HG03103 (cell line): ENCODE measurements around the gene GFRA3.
A peak's percentile ranks its signal among the peaks of the same experiment; 100 is the strongest.
"Not testable (repeated sequence)": the region's sequence is repeated elsewhere in the genome, so short reads cannot be mapped to it uniquely, and the experiment has no call there.

Experiments
- ATAC-seq: cut with Tn5 transposase; IDR thresholded peaks from one replicate; pipeline ENCODE4 v1.9.1; 2021; ENCODE audit warnings: low read depth; ENCODE audit not compliant: unreplicated experiment

The GFRA3 gene

GRCh38 chr5:138252944-138253343, 21.5 kb downstream of the GFRA3 start:
- ATAC-seq: no peak

- ATAC-seq: not testable (repeated sequence)
Observed at GRCh38 chr5:138247800-138248199, 26.6 kb downstream of the GFRA3 start.

GRCh38 chr5:138246822-138247221, 27.6 kb downstream of the GFRA3 start:
- no peak for ATAC-seq

- ATAC-seq: no peak
Observed at GRCh38 chr5:138246334-138246733, 28.1 kb downstream of the GFRA3 start.

- ATAC-seq: no peak
Observed at GRCh38 chr5:138245717-138246116, 28.7 kb downstream of the GFRA3 start.

- no peak for ATAC-seq
Observed at GRCh38 chr5:138243794-138244193, 30.6 kb downstream of the GFRA3 start.

GRCh38 chr5:138241688-138242571, 32.5 kb downstream of the GFRA3 start:
- ATAC-seq: no peak

- no peak for ATAC-seq
Observed at GRCh38 chr5:138240650-138241385, 33.6 kb downstream of the GFRA3 start.

- no peak for ATAC-seq
Observed at GRCh38 chr5:138238034-138238433, 36.4 kb downstream of the GFRA3 start.

GRCh38 chr5:138234651-138235050, 39.8 kb downstream of the GFRA3 start:
- no peak for ATAC-seq

- ATAC-seq: no peak
Observed at GRCh38 chr5:138233280-138233679, 41.1 kb downstream of the GFRA3 start.

- no peak for ATAC-seq
Observed at GRCh38 chr5:138230981-138231589, 43.3 kb downstream of the GFRA3 start.

GRCh38 chr5:138230261-138230660, 44.2 kb downstream of the GFRA3 start:
- ATAC-seq: no peak

GRCh38 chr5:138229387-138229786, 45.0 kb downstream of the GFRA3 start:
- ATAC-seq: no peak

- ATAC-seq: no peak
Observed at GRCh38 chr5:138226910-138227309, 47.5 kb downstream of the GFRA3 start.

GRCh38 chr5:138224712-138225111, 49.7 kb downstream of the GFRA3 start:
- ATAC-seq: no peak

- no peak for ATAC-seq
Observed at GRCh38 chr5:138223532-138223931, 50.9 kb downstream of the GFRA3 start.

- ATAC-seq: no peak
Observed at GRCh38 chr5:138216799-138217198, 57.6 kb downstream of the GFRA3 start.

- ATAC-seq: peak; percentile 86
Observed at GRCh38 chr5:138213161-138214029, 61.0 kb downstream of the GFRA3 start, which contains the start of gene CDC23. TSS of gene CDC23 (minus strand) at chr5:138213323. CDS start at chr5:138213312, 11 bp downstream.

- peak; percentile 16 for ATAC-seq
Observed at GRCh38 chr5:138212828-138213160, 61.6 kb downstream of the GFRA3 start.
